Transverse colon (tissue), 4 donors: ENCODE data around the gene SCYGR2.

Source experiments
- EP300 ChIP-seq: sonication (generic); formaldehyde crosslinking; IDR thresholded peaks from one replicate; pipeline ENCODE4 v1.6.1; 2017; ENCODE audit warnings: antibody characterized with exemption, low read depth
- POLR2A ChIP-seq: fragments of 450-650 bp; IDR thresholded peaks from one replicate; pipeline ENCODE4 v1.6.1; 2016; ENCODE audit warnings: antibody characterized with exemption, mild to moderate bottlenecking, moderate library complexity
- POLR2AphosphoS5 ChIP-seq, 3 donors: sonication (generic); formaldehyde crosslinking; IDR thresholded peaks; one replicate each; pipeline ENCODE4 v1.6.1; 2016; ENCODE audit warnings: antibody characterized with exemption in 3 of 3
- TF ChIP-seq, protein P1 (sequence below), 5 experiments: fragments of 200-600 bp in 3 of 5; fragments of 450-650 bp in 2 of 5; sonication (generic) in 3 of 5; IDR thresholded peaks; 1 replicate in 2 of 5; 2 replicates in 3 of 5; pipeline ENCODE4 v1.5.1; 2016 to 2017; ENCODE audit warnings: antibody characterized with exemption in 5 of 5, inconsistent platforms in 3 of 5, mild to moderate bottlenecking in 2 of 5, moderate library complexity in 1 of 5

DNA sequence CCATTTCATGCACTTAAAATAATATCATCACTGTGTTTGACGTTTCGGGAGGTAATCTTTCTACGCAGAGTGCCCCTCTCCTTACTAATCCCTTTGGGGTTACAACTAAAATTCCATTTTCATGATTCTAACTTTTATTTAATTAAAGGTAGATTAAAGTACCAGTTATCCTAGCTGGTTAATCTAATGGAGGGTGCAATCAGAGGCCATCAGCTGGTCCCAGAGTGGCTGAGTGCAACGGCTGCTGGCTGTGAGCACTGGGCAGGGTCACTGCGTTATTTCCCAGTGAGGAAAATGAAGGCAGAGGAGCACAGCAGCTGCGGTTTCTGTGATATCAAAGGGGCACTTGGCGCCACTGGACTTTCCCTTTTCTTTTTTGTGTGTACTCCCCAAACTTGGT lies 30.7 kb downstream of the SCYGR2 start:
- TF ChIP-seq POLR2A (no peak), POLR2AphosphoS5 (IDR thresholded peaks at IDR 0.05) (no peak), EP300 (no peak)
- TF ChIP-seq, protein P1, sequence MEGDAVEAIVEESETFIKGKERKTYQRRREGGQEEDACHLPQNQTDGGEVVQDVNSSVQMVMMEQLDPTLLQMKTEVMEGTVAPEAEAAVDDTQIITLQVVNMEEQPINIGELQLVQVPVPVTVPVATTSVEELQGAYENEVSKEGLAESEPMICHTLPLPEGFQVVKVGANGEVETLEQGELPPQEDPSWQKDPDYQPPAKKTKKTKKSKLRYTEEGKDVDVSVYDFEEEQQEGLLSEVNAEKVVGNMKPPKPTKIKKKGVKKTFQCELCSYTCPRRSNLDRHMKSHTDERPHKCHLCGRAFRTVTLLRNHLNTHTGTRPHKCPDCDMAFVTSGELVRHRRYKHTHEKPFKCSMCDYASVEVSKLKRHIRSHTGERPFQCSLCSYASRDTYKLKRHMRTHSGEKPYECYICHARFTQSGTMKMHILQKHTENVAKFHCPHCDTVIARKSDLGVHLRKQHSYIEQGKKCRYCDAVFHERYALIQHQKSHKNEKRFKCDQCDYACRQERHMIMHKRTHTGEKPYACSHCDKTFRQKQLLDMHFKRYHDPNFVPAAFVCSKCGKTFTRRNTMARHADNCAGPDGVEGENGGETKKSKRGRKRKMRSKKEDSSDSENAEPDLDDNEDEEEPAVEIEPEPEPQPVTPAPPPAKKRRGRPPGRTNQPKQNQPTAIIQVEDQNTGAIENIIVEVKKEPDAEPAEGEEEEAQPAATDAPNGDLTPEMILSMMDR (IDR thresholded peaks at IDR 0.05) = no peak
